NCI-H2227 (cell line): ENCODE data around the gene TSPY3.
"Not testable (repeated sequence)": the region's sequence is repeated elsewhere in the genome, so short reads cannot be mapped to it uniquely, and the experiment has no call there.

ENCODE experiments used
- DNase-seq: peaks from one replicate; lab custom pipeline; 2025; ENCODE audit not compliant: unreplicated experiment; lab: John Stamatoyannopoulos, UW

The TSPY3 gene

GRCh38 chrY:9398121-9398520 lies at the start of gene TSPY3:
Gene TSPY3 (plus strand): TSS chrY:9398421. CDS start chrY:9398467, 46 bp downstream.
- DNase-seq = not testable (repeated sequence)

GRCh38 chrY:9357497-9357896 lies 40.7 kb upstream of the TSPY3 start, which contains the start of gene TSPY8:
Gene TSPY8 (plus strand): TSS chrY:9357797. CDS start chrY:9357843, 46 bp downstream.
- DNase-seq = not testable (repeated sequence)

- DNase-seq = not testable (repeated sequence)
Measured at GRCh38 chrY:9396527-9396926, 1.7 kb upstream of the TSPY3 start.
